GM18505 (cell line): Measurements from ENCODE around the gene LHX4.

Experiments
- ATAC-seq: cut with Tn5 transposase; IDR thresholded peaks from one replicate; pipeline ENCODE4 v1.9.1; 2021; ENCODE audit not compliant: unreplicated experiment
- POLR2A ChIP-seq: IDR thresholded peaks from 4 replicates; pipeline ENCODE4 v1.6.1; 2011; ENCODE audit warnings: borderline replicate concordance; ENCODE audit not compliant: insufficient read depth, insufficient read length; ENCODE audit errors: extremely low read depth

LHX4 gene

GRCh38 chr1:180278596-180279395, 48.7 kb downstream of the LHX4 start:
- no peak for ATAC-seq
- TF ChIP-seq POLR2A, result no peak

DNA sequence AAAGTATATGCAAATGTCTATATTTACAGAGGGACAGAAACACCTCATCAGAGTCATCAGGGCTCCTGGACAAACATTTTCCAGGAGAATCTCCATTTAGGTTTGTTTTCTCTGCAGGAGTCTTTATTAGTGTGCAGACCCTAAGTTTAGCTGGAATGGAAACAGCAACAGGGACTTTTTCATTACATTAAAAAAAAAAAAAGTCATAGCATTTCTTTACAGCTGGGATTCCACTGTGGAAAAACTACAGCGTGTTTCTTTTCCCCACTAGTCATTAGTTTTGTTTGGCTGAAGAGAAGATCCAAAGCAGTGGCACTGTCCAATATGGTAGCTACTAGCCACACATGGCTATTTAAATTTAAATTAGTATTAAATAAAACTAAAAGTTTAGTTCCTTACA, 49.6 kb downstream of the LHX4 start:
- ATAC-seq, result no peak
- TF ChIP-seq POLR2A, result no peak

DNA sequence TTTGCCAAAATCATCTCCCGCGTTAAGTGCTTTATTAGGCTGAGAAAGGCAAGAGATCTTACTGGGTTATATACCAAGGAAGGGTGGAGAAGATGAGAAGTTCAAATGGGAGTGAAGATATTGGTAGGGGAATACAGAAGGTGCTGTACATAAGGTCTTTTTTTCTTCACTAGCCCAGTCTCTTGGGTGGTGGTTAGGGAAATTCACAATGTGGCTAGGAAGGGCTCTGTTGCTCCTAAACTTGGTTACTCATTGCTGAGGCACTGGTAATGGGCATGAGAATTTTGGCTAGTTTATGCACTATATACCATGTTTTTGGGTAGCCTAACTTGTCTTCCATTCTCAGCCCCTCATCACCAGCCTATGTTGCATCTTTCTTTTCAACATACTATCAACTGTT, 50.6 kb downstream of the LHX4 start:
- no peak for TF ChIP-seq POLR2A
- no peak for ATAC-seq

GRCh38 chr1:180281490-180281889, 51.4 kb downstream of the LHX4 start:
- ATAC-seq, result no peak

GRCh38 chr1:180282401-180283044, 52.5 kb downstream of the LHX4 start:
- no peak for TF ChIP-seq POLR2A
- no peak for ATAC-seq

More at GRCh38 chr1:180281490-180281889, 51.4 kb downstream of the LHX4 start:
- TF ChIP-seq POLR2A, result no peak

DNA sequence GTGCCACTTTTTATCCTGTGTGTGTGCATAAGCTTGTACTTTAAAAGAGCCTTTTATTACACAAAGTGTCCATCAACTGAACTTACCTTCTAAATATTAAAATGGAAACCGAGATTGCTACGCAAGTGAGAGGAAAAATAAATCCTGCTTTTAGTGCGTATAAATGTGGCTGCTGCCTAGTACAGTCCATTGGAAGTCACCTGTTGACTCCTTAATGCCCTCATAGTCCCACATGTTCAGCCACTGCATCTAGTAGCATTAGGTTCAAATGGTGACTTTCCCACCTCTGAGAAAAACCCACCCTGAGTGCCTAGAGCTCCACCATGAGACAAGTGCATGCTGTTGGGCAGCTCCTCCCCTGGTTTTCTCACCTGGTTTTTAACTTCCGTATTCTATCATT, 53.0 kb downstream of the LHX4 start:
- no peak for TF ChIP-seq POLR2A
- no peak for ATAC-seq

DNA sequence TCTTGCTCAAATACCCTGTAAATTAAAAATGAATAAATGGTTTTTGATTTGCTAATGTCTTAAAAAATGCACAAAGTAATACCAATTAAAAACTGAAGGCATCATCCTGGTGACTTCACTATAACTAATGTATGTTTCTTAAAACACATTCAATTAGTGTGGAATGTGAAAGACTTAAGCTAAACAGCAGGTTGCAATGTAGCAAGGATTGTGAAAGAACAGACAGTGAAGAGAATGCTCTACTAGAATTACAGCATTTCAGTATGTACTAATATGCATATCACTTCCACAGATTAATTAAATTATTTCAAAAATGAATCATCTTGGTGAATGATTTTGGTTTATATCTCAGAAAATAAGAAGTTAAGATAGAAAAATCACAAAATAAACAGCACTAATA, 56.4 kb downstream of the LHX4 start:
- TF ChIP-seq POLR2A, result no peak
- no peak for ATAC-seq

DNA sequence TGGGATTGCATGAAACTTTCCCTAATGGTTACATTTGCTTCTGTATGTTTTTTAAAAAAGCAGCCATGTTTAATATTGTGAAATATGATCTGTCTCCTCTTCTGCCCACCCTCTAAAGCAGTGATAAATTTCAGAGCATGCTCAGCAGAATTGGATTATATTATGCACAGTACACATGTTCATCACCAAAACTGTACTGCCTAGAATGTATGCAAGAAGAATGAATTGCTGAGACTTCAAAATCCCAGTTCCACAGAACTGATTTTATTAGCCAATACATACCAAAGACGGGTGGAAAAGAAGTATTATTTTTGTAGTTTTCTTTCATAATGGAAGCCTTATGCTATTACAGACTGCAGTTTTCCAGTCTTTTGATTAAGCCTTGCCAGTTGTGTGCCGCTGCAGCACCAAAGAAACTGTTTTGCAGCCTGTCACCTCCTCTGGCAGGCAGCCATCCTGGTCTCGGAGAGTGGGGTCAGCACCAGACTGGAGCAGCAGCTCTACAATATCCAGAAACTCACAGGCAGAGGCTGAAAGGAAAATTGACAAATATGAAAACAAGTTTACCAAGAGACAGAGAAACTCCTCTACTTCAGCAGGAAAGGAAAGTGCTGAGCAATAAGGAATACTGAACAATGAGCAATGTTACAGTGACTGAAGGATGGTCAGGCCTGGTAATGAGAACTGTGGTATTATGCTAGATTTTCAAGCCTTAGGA, 58.1 kb downstream of the LHX4 start:
- ATAC-seq, result no peak
- no peak for TF ChIP-seq POLR2A

DNA sequence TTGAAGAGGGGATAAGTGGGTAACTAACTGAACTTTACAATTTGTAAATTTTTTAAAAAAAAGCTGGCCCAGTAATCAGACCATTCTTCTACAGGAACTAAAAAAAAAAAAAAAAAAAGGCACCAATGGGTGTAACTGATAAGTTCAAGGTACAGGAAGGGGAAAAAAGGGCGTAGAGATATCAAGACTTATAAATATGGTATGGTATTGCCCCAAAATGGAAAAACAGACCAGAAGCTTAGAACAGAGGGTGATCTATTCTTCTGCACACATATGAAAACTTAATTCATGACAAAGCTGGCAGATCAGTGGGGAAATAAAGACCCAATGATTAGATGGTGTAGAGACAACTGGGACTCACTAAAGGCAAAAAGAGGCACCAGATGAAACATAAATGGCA, 58.9 kb downstream of the LHX4 start:
- TF ChIP-seq POLR2A, result no peak

GRCh38 chr1:180290265-180291001, 60.4 kb downstream of the LHX4 start:
- no peak for TF ChIP-seq POLR2A
- no peak for ATAC-seq

More for the DNA sequence above, 58.9 kb downstream of the LHX4 start:
- no peak for ATAC-seq

DNA sequence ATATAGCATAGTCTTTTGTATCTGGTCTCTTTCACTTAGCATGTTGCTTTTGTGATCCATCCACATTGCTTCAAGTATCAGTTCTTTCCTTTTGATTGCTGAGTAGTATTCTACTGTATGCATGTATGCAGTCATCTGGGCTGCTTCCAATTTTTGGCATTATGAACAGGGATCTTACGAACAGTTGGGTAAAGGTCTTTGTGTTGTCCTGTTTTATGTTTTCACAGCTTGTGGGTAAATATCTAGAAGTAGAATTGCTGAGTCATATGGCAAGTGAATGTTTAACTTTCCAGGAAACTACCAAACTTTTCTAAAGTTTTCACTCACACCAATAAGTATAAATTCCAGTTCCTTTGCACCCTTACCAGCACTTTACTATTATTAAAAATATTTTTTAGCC, 60.9 kb downstream of the LHX4 start:
- no peak for ATAC-seq
- no peak for TF ChIP-seq POLR2A

- no peak for TF ChIP-seq POLR2A
- no peak for ATAC-seq
Measured at GRCh38 chr1:180294711-180295110, 64.6 kb downstream of the LHX4 start.

- no peak for TF ChIP-seq POLR2A
- no peak for ATAC-seq
Measured at GRCh38 chr1:180295999-180296398, 65.9 kb downstream of the LHX4 start.
